Measurements from ENCODE around the gene OTOP1.
"Not testable (repeated sequence)": the region's sequence is repeated elsewhere in the genome, so short reads cannot be mapped to it uniquely, and the experiment has no call there.

Gene OTOP1

GRCh38 chr4:4226606-4227438 lies at the start of gene OTOP1:
TSS of gene OTOP1 (minus strand) at chr4:4226929. CDS start at chr4:4226864, 65 bp downstream.
- no peak for DNase-seq

GRCh38 chr4:4274226-4274625 lies 47.5 kb upstream of the OTOP1 start:
- no peak for DNase-seq

- DNase-seq, result no peak
Observed at GRCh38 chr4:4271912-4272311, 45.2 kb upstream of the OTOP1 start.

- no peak for DNase-seq
Observed at GRCh38 chr4:4270529-4270928, 43.8 kb upstream of the OTOP1 start.

- no peak for DNase-seq
Observed at GRCh38 chr4:4269856-4270255, 43.1 kb upstream of the OTOP1 start.

GRCh38 chr4:4269331-4269731 lies 42.6 kb upstream of the OTOP1 start:
- no peak for DNase-seq

GRCh38 chr4:4268776-4269175 lies 42.0 kb upstream of the OTOP1 start:
- DNase-seq, result no peak

- DNase-seq, result no peak
Observed at GRCh38 chr4:4267981-4268380, 41.3 kb upstream of the OTOP1 start.

GRCh38 chr4:4260185-4260751 lies 33.5 kb upstream of the OTOP1 start:
- DNase-seq, result no peak

- DNase-seq, result no peak
Observed at GRCh38 chr4:4259484-4260100, 32.9 kb upstream of the OTOP1 start.

- DNase-seq, result not testable (repeated sequence)
Observed at GRCh38 chr4:4257705-4258104, 31.0 kb upstream of the OTOP1 start.

GRCh38 chr4:4256799-4257198 lies 30.1 kb upstream of the OTOP1 start:
- peak in 1 of 14 donors; percentile 8 for DNase-seq

GRCh38 chr4:4254666-4255065 lies 27.9 kb upstream of the OTOP1 start:
- peak in 11 of 14 donors; percentile 11 to 84 (median 56) for DNase-seq

- DNase-seq, result peak in 2 of 14 donors; percentile 34 to 46
Observed at GRCh38 chr4:4254199-4254598, 27.5 kb upstream of the OTOP1 start.

GRCh38 chr4:4249866-4250265 lies 23.1 kb upstream of the OTOP1 start:
- no peak for DNase-seq

- DNase-seq, result not testable (repeated sequence)
Observed at GRCh38 chr4:4249342-4249741, 22.6 kb upstream of the OTOP1 start.

- DNase-seq, result no peak
Observed at GRCh38 chr4:4248885-4249203, 22.1 kb upstream of the OTOP1 start.

GRCh38 chr4:4248029-4248884 lies 21.5 kb upstream of the OTOP1 start, which contains the start of gene TMEM128:
TSS of gene TMEM128 (minus strand) at chr4:4248223. CDS start at chr4:4248202, 21 bp downstream.
- DNase-seq, result peak; percentile 73 to 98 (median 90)

- DNase-seq, result no peak
Observed at GRCh38 chr4:4247696-4248028, 20.9 kb upstream of the OTOP1 start.

GRCh38 chr4:4245172-4245571 lies 18.4 kb upstream of the OTOP1 start:
- no peak for DNase-seq

- DNase-seq, result not testable (repeated sequence)
Observed at GRCh38 chr4:4239551-4239950, 12.8 kb upstream of the OTOP1 start.

GRCh38 chr4:4233610-4234009 lies 6.9 kb upstream of the OTOP1 start:
- DNase-seq, result no peak

- no peak for DNase-seq
Observed at GRCh38 chr4:4228356-4228668, 1.6 kb upstream of the OTOP1 start.
